Panc1 (cell line): ENCODE results near the gene STARD9. TPM values are rescaled to one million over a fixed set of nuclear protein-coding genes. Genes with fewer than 3 reads are reported as not detected.

Experiments
- ATAC-seq: fragments of 200-7000 bp; cut with Tn5 transposase; 2 replicates; pipeline ENCODE4 v1.9.1; 2020; ENCODE audit warnings: mild to moderate bottlenecking, moderate library complexity
- BruUV-seq: library from RNA; stranded (reverse); fragments of 400-500 nt; replicated peaks from 2 replicates; lab custom pipeline; 2021; lab: Mats Ljungman, UMichigan
- CTCF ChIA-PET: fragments of 300-600 bp; sonication (Branson Sonifier 250); formaldehyde crosslinking; loops from one replicate; lab custom pipeline; 2022; ENCODE audit warnings: antibody characterized with exemption; lab: Charles Lee
- POLR2A ChIA-PET: fragments of 300-600 bp; sonication (Branson Sonifier 250); formaldehyde crosslinking; loops from one replicate; lab custom pipeline; 2022; ENCODE audit warnings: antibody characterized with exemption; lab: Charles Lee
- DNase-seq: peaks from one replicate; pipeline ENCODE4 v3.0.0-alpha.2; 2010; ENCODE audit warnings: low read depth, low spot score
- H3K27ac ChIP-seq: 2 replicates; pipeline ENCODE4 v1.5.1; 2011; ENCODE audit warnings: mild to moderate bottlenecking, low read length, inconsistent platforms
- H3K27me3 ChIP-seq: fragments of 200-500 bp; sonication (Bioruptor generic); 2 replicates; pipeline ENCODE4 v1.6.0; 2014; ENCODE audit warnings: low read length, inconsistent platforms; ENCODE audit not compliant: control insufficient read depth, insufficient read depth
- H3K36me3 ChIP-seq: fragments of 200-500 bp; sonication (Bioruptor generic); 2 replicates; pipeline ENCODE4 v1.5.1; 2014; ENCODE audit warnings: inconsistent platforms, mild to moderate bottlenecking, low read length, moderate library complexity; ENCODE audit not compliant: control insufficient read depth, insufficient read depth
- H3K4me1 ChIP-seq: 2 replicates; pipeline ENCODE4 v1.5.1; 2011; ENCODE audit warnings: inconsistent platforms, mild to moderate bottlenecking, low read length, moderate library complexity; ENCODE audit not compliant: control insufficient read depth, insufficient read depth
- H3K4me3 ChIP-seq, 2 experiments: 2 replicates each; pipeline ENCODE4 v1.5.1; 2011 to 2012; ENCODE audit warnings: low read depth in 2 of 2, low read length in 2 of 2, mild to moderate bottlenecking in 2 of 2, inconsistent platforms in 1 of 2, moderate library complexity in 1 of 2
- H3K9me3 ChIP-seq: fragments of 200-500 bp; sonication (Bioruptor generic); 2 replicates; pipeline ENCODE4 v1.5.1; 2014; ENCODE audit warnings: low read depth, mild to moderate bottlenecking, inconsistent platforms, low read length, moderate library complexity; ENCODE audit not compliant: control insufficient read depth, insufficient read depth
- CTCF ChIP-seq: fragments of 450-650 bp; IDR thresholded peaks from 2 replicates; pipeline ENCODE4 v1.5.1; 2017; ENCODE audit warnings: mild to moderate bottlenecking
- POLR2AphosphoS5 ChIP-seq: IDR thresholded peaks from 2 replicates; pipeline ENCODE4 v1.6.1; 2012; ENCODE audit warnings: mild to moderate bottlenecking, low read depth, low read length, moderate library complexity
- REST ChIP-seq, 2 experiments: IDR thresholded peaks; 2 replicates each; pipeline ENCODE4 v1.6.1; 2011 to 2012; ENCODE audit warnings: low read depth in 2 of 2, control low read depth in 1 of 2, low read length in 1 of 2, mild to moderate bottlenecking in 1 of 2, moderate library complexity in 1 of 2; ENCODE audit not compliant: insufficient read depth in 1 of 2
- SIN3A ChIP-seq: IDR thresholded peaks from 2 replicates; pipeline ENCODE4 v1.6.1; 2012; ENCODE audit warnings: low read depth, mild to moderate bottlenecking, low read length, moderate library complexity, borderline replicate concordance; ENCODE audit not compliant: insufficient read depth
- TCF7L2 ChIP-seq: IDR thresholded peaks from 2 replicates; pipeline ENCODE4 v1.6.1; 2011; ENCODE audit warnings: mild to moderate bottlenecking, low read depth, low read length, inconsistent platforms
- in situ Hi-C: cut with HindIII; loops from 2 replicates; pipeline ENCODE4 v1.10.0; 2016; ENCODE audit warnings: low sequenced_read_pairs, low pct_unique_long_range_greater_than_20kb
- intact Hi-C: fragments of 100-400 bp; cut with micrococcal nuclease; formaldehyde crosslinking; loops from one replicate; pipeline ENCODE4 v1.10.0; 2022; ENCODE audit not compliant: unreplicated experiment
- total RNA-seq: library from RNA; stranded (reverse); gene quantifications from one replicate; pipeline ENCODE4 v1.2.1, GENCODE V29; 2021; ENCODE audit not compliant: unreplicated experiment

STARD9 gene
- total RNA-seq, 1 experiment from 2014 or later: 13.4 TPM

DNA sequence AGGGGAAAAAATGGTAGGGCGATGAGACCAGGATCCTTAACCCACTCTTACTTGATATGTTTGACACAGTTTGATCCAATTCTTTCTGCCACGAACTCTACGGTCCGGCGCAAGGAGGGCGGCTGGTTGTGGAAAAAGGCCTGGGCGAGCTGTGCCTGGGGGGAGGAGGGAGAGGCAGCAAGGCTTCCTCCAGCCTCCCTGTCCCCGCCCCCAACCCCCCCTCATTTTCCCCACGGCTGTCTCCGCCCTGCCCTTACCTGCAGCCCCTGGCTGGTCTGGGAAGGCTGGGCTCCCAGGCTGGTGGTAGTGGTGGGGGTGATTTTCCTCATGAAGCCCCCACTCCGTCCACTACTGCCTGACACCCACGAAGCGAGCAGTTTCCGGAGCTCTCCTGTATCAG, 153.6 kb downstream of the STARD9 start:
- in situ Hi-C loops: no loop called here
- peaks cover 2% of the 10 kb centered on the region for H3K36me3 ChIP-seq
- H3K27me3 ChIP-seq: no peaks in the 10 kb centered on the region
- BruUV-seq: no TSS peak
- DNase-seq (no peak), ATAC-seq (no peak)
- ChIA-PET POLR2A (no interaction called here), CTCF (interaction anchor here (0.8 kb wide), 1 partner anchor 18 kb away, joined by 3 read pairs; no protein-coding TSS in a partner anchor)
- TF ChIP-seq TCF7L2: no peak
- no peak for TF ChIP-seq REST (IDR thresholded peaks at IDR 0.05; ENCODE audit: insufficient read depth in 1 of 2, low read depth in 2 of 2, low read length in 1 of 2)
- TF ChIP-seq SIN3A: no peak
- no peak for TF ChIP-seq POLR2AphosphoS5
- TF ChIP-seq CTCF: no peak
- H3K4me1 ChIP-seq: no peaks in the 10 kb centered on the region
- H3K27ac ChIP-seq: no peak overlapping the region
- intact Hi-C loops: no loop called here
- H3K9me3 ChIP-seq: no peaks in the 10 kb centered on the region
- H3K4me3 ChIP-seq: no peak overlapping the region

DNA sequence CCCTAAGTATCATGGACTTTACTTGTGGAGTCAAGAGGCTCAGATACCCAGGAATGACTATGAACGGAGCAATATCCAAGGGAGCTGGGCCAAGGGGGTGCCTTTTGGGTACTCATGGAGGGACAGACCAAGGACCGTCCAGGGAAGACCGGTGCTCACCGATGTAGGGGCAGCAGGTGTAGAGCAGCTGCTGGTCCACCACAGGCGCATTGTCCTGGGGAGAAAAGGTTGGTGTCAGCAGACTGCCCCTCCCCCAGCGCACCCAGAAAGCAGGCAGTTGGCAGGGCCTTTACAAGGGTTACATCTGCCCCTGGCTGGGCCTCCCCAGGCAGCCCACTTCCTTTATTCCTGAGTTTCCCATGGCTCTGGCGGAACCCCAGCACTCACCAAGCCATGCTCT, 154.0 kb downstream of the STARD9 start:
- POLR2A ChIA-PET: interaction anchor here (0.6 kb wide), 1 partner anchor 20 kb away, joined by 6 read pairs; no protein-coding TSS in a partner anchor
- DNase-seq: no peak
- no TSS peak for BruUV-seq
- in situ Hi-C loops: no loop called here
- no peak for TF ChIP-seq POLR2AphosphoS5
- no peak for TF ChIP-seq TCF7L2
- no peak for TF ChIP-seq SIN3A
- TF ChIP-seq REST (IDR thresholded peaks at IDR 0.05; ENCODE audit: insufficient read depth in 1 of 2, low read depth in 2 of 2, low read length in 1 of 2): no peak
- TF ChIP-seq CTCF: no peak
- Histone ChIP-seq H3K27ac (no peak overlapping the region), H3K9me3 (no peaks in the 10 kb centered on the region), H3K4me3 (no peak overlapping the region), H3K4me1 (no peaks in the 10 kb centered on the region), H3K36me3 (peaks cover 2% of the 10 kb centered on the region), H3K27me3 (no peaks in the 10 kb centered on the region)
- ATAC-seq: no peak
- intact Hi-C loops: no loop called here
- CTCF ChIA-PET: interaction anchor here (0.8 kb wide), 1 partner anchor 18 kb away, joined by 3 read pairs; no protein-coding TSS in a partner anchor
